Breast epithelium (tissue), 4 donors: ENCODE results near the gene EXD2. TPM values are rescaled to one million over a fixed set of nuclear protein-coding genes. Genes with fewer than 3 reads are reported as not detected.

Source experiments
- DNase-seq, 2 donors: peaks; one replicate each; pipeline ENCODE4 v3.0.0-alpha.2; 2019; ENCODE audit warnings: low spot score in 2 of 2
- H3K27ac ChIP-seq, 2 donors: fragments of 200-600 bp; sonication (generic) in 1 of 2; one replicate each; pipeline ENCODE4 v1.5.1; 2016 to 2019; ENCODE audit warnings: mild to moderate bottlenecking in 1 of 2
- H3K27me3 ChIP-seq, 2 donors: fragments of 200-600 bp; sonication (generic) in 1 of 2; one replicate each; pipeline versions ENCODE4 v1.5.1 to v1.6.0; 2017 to 2019; ENCODE audit warnings: control low read depth in 1 of 2, mild to moderate bottlenecking in 1 of 2
- H3K36me3 ChIP-seq: fragments of 200-600 bp; one replicate; pipeline ENCODE4 v1.5.1; 2019
- H3K4me1 ChIP-seq, 2 donors: fragments of 200-600 bp; sonication (generic); one replicate each; pipeline ENCODE4 v1.5.1; 2016 to 2019; ENCODE audit warnings: control low read depth in 1 of 2
- H3K4me3 ChIP-seq, 3 donors: fragments of 200-600 bp; sonication (generic); 1 replicate in 2 of 3; 2 replicates in 1 of 3; pipeline ENCODE4 v1.5.1; 2016 to 2019; ENCODE audit warnings: mild to moderate bottlenecking in 3 of 3, moderate library complexity in 2 of 3
- H3K9me3 ChIP-seq, 2 donors: fragments of 200-600 bp; sonication (generic) in 1 of 2; one replicate each; pipeline ENCODE4 v1.5.1; 2016 to 2019; ENCODE audit warnings: control low read depth in 1 of 2
- POLR2A ChIP-seq: fragments of 450-650 bp; IDR thresholded peaks from one replicate; pipeline ENCODE4 v1.6.1; 2016; ENCODE audit warnings: antibody characterized with exemption, mild to moderate bottlenecking, moderate library complexity
- POLR2AphosphoS5 ChIP-seq, 3 donors: sonication (generic); formaldehyde crosslinking; IDR thresholded peaks; one replicate each; pipeline ENCODE4 v1.6.1; 2017; ENCODE audit warnings: antibody characterized with exemption in 3 of 3
- intact Hi-C: fragments of 100-400 bp; cut with DNase I; formaldehyde crosslinking; loops from one replicate; pipeline ENCODE4 v1.15.1; 2023; ENCODE audit warnings: low total_unique reads
- total RNA-seq, 3 donors: library from RNA; depleted of rRNA; stranded (reverse); fragments of >200 nt; gene quantifications; one replicate each; pipeline ENCODE4 v1.1.0, GENCODE V29; 2016
- TF ChIP-seq, protein P1 (sequence below), 3 donors: fragments of 450-650 bp; IDR thresholded peaks; one replicate each; pipeline ENCODE4 v1.5.1; 2016 to 2017; ENCODE audit warnings: antibody characterized with exemption in 3 of 3, mild to moderate bottlenecking in 3 of 3, moderate library complexity in 3 of 3

Gene EXD2
- total RNA-seq, 3 donors from 2014 or later = 17.1 to 32.5 (median 23.3) TPM

DNA sequence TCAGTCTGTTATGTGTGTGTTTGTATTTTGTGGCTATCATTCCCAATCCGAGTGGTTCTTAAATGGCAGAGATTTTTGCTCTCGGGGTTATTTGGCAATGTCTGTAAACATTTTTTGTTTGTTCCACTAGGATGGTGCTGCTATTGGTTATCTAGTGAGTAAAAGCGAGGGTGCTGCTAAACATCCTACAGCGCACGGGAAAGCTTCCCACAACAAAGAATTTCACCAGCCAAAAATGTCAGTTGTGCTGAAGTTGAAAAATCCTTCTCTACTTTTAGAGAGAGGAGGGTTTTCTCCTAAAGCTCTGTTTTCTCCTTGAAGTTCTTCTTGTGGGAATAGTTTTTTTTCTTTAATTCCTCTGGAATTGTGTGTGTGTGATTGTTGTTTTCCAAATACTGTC, 2.4 kb downstream of the EXD2 start:
- Histone ChIP-seq H3K4me3 (no peak overlapping the region), H3K4me1 (no peaks in the 10 kb centered on the region), H3K27me3 (no peaks in the 10 kb centered on the region), H3K9me3 (no peaks in the 10 kb centered on the region), H3K27ac (no peak overlapping the region), H3K36me3 (no peaks in the 10 kb centered on the region)
- TF ChIP-seq POLR2AphosphoS5 (IDR thresholded peaks at IDR 0.05) (no peak), POLR2A (no peak)
- TF ChIP-seq, protein P1, sequence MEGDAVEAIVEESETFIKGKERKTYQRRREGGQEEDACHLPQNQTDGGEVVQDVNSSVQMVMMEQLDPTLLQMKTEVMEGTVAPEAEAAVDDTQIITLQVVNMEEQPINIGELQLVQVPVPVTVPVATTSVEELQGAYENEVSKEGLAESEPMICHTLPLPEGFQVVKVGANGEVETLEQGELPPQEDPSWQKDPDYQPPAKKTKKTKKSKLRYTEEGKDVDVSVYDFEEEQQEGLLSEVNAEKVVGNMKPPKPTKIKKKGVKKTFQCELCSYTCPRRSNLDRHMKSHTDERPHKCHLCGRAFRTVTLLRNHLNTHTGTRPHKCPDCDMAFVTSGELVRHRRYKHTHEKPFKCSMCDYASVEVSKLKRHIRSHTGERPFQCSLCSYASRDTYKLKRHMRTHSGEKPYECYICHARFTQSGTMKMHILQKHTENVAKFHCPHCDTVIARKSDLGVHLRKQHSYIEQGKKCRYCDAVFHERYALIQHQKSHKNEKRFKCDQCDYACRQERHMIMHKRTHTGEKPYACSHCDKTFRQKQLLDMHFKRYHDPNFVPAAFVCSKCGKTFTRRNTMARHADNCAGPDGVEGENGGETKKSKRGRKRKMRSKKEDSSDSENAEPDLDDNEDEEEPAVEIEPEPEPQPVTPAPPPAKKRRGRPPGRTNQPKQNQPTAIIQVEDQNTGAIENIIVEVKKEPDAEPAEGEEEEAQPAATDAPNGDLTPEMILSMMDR (IDR thresholded peaks at IDR 0.05) = no peak
- intact Hi-C loops = no loop called here
- DNase-seq = no peak

DNA sequence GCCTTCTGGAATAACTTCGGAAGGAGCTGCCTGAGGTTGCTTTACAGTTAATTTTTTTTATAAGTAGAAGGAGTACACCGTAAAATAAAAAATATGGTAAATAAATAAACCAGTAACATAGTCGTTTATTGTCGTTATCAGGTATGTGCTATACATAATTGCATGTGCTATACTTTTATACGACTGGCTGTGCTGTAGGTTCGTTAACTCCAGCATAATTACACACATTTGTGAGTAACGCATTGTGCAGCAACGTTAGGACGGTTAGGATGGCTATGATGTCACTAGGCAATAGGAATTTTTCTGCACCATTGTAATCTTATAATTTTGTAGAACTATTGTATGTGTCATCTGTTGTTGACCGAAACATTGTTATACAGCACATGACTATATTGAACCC, 8.5 kb downstream of the EXD2 start:
- H3K36me3 ChIP-seq = no peaks in the 10 kb centered on the region
- no peaks in the 10 kb centered on the region for H3K9me3 ChIP-seq
- DNase-seq = no peak
- no peaks in the 10 kb centered on the region for H3K27me3 ChIP-seq
- no peaks in the 10 kb centered on the region for H3K4me1 ChIP-seq
- TF ChIP-seq POLR2AphosphoS5 (IDR thresholded peaks at IDR 0.05) (no peak), POLR2A (no peak)
- TF ChIP-seq, protein P1 (IDR thresholded peaks at IDR 0.05) = no peak
- intact Hi-C loops = no loop called here
- no peak overlapping the region for H3K27ac ChIP-seq
- no peak overlapping the region for H3K4me3 ChIP-seq

DNA sequence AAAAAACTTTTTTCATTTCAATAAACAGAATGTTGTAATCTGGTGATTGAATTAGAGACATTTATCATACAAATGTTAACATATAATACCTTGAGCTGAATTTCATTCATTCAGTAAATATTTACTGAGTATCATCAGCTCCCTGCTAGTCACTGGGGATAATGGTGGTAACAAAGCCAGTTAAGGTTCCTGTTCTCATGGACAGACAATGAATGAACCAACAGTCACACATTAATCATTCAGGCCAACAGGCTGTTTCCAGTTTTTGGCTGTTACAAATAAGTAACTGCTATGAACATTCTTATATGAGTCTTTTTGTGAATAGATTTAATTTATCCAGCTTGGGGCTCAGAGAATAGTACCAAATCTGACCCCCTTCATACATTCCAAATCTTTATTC, 13.5 kb downstream of the EXD2 start:
- Histone ChIP-seq H3K4me1 (no peaks in the 10 kb centered on the region), H3K36me3 (no peaks in the 10 kb centered on the region), H3K27me3 (no peaks in the 10 kb centered on the region), H3K27ac (no peak overlapping the region), H3K4me3 (no peak overlapping the region), H3K9me3 (no peaks in the 10 kb centered on the region)
- TF ChIP-seq POLR2AphosphoS5 (IDR thresholded peaks at IDR 0.05) (no peak), POLR2A (no peak)
- TF ChIP-seq, protein P1 (IDR thresholded peaks at IDR 0.05) = no peak
- intact Hi-C loops = no loop called here
- DNase-seq = no peak

DNA sequence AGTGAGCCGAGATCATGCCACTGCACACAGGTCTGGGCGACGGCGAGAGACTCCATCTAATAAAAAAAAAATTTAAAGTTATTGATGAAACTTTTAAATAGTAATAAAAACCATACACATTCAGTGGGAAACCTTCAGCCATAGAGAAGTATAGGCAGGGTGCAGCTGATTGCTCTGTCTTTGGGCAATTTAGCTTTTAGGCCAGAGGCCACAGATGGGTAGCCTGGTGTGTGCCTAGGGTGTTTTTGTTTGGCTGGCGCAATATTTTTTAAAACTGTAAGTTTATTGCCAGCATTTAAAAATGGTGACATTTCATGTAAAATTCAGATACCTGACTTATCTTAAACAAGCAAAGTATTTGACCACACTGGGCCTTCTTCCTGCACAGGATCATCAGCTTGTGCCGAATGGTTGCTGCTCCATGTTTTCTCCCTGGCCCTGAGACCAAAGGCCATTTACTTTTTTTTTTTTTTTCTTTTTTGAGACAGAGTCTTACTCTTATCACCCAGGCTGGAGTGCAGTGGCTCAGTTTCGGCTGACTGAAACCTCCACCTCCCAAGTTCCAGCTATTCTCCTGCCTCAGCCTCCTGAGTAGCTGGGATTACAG, 16.2 kb downstream of the EXD2 start:
- H3K27ac ChIP-seq = no peak overlapping the region
- H3K9me3 ChIP-seq = no peaks in the 10 kb centered on the region
- TF ChIP-seq POLR2A = no peak
- TF ChIP-seq, protein P1 (IDR thresholded peaks at IDR 0.05) = no peak
- TF ChIP-seq POLR2AphosphoS5 (IDR thresholded peaks at IDR 0.05) = no peak
- no peaks in the 10 kb centered on the region for H3K36me3 ChIP-seq
- intact Hi-C loops = no loop called here
- H3K4me3 ChIP-seq = no peak overlapping the region
- H3K4me1 ChIP-seq = no peaks in the 10 kb centered on the region
- no peaks in the 10 kb centered on the region for H3K27me3 ChIP-seq
- DNase-seq = no peak

DNA sequence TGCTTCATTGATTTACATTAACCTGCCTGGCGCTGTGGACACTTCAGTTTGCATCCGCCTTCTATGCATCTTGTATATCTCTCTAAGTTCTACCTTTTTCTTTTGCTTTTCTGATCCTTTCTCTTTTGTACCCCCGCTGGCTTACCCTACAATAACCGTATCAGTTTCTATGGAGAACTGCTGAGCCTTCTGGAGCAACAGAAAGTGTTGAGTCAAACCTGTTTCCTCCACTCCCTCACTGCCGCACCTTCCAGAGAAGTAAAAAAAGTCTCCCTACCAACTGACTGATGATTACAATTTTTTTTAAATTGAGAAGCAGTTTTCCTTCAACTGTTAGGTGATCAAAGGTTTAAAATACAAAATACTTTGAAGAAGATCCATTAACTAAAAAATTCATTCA, 17.4 kb downstream of the EXD2 start:
- DNase-seq = no peak
- Histone ChIP-seq H3K27ac (no peak overlapping the region), H3K4me3 (no peak overlapping the region), H3K36me3 (no peaks in the 10 kb centered on the region), H3K9me3 (no peaks in the 10 kb centered on the region), H3K27me3 (no peaks in the 10 kb centered on the region), H3K4me1 (no peaks in the 10 kb centered on the region)
- TF ChIP-seq POLR2AphosphoS5 (IDR thresholded peaks at IDR 0.05) = no peak
- TF ChIP-seq, protein P1 (IDR thresholded peaks at IDR 0.05) = no peak
- no peak for TF ChIP-seq POLR2A
- intact Hi-C loops = no loop called here
